K562 (cell line): ENCODE data around the gene FCAR. TPM values are rescaled to one million over a fixed set of nuclear protein-coding genes. Genes with fewer than 3 reads are reported as not detected.

Experiments used
- ARID4B ChIP-seq: sonication (generic); formaldehyde crosslinking; IDR thresholded peaks from 2 replicates; pipeline ENCODE4 v1.8.0; 2022; ENCODE audit warnings: mild to moderate bottlenecking, missing genetic modification reagents
- ATF1 ChIP-seq, 2 experiments: fragments of 450-650 bp in 1 of 2; IDR thresholded peaks; 2 replicates each; pipeline ENCODE4 v1.6.1; 2016; ENCODE audit warnings: missing compliant biosample characterization in 1 of 2, missing genetic modification characterization in 1 of 2
- ELF2 ChIP-seq: fragments of 250-450 bp; sonication (Bioruptor Pico); IDR thresholded peaks from 2 replicates; pipeline ENCODE4 v1.5.0; 2021; ENCODE audit warnings: mild to moderate bottlenecking
- GABPA ChIP-seq: fragments of 200-800 bp; sonication (Bioruptor generic); conservative IDR thresholded peaks from 2 replicates; pipeline ENCODE4 v1.6.1; 2016; ENCODE audit warnings: low read depth, missing genetic modification characterization, missing compliant biosample characterization
- HDAC6 ChIP-seq: IDR thresholded peaks from 2 replicates; pipeline ENCODE4 v1.6.1; 2012; ENCODE audit warnings: low read depth, mild to moderate bottlenecking, control low read depth, inconsistent platforms, low read length, moderate library complexity
- KDM5B ChIP-seq: fragments of 200-600 bp; sonication (generic); IDR thresholded peaks from 2 replicates; pipeline ENCODE4 v1.6.1; 2012; ENCODE audit warnings: low read depth, mild to moderate bottlenecking, moderate library complexity, low read length, control low read depth, inconsistent platforms; ENCODE audit not compliant: insufficient replicate concordance
- MIER1 ChIP-seq: fragments of 450-650 bp; IDR thresholded peaks from 2 replicates; pipeline ENCODE4 v1.6.1; 2016; ENCODE audit warnings: antibody characterized with exemption, mild to moderate bottlenecking, low read depth
- NFIC ChIP-seq: fragments of 450-650 bp; IDR thresholded peaks from 2 replicates; pipeline ENCODE4 v1.6.1; 2017; ENCODE audit warnings: mild to moderate bottlenecking, inconsistent platforms
- PHF20 ChIP-seq: fragments of 450-650 bp; IDR thresholded peaks from 2 replicates; pipeline ENCODE4 v1.6.1; 2018; ENCODE audit not compliant: partially characterized antibody
- RBFOX2 ChIP-seq: fragments of 200-400 bp; formaldehyde crosslinking; IDR thresholded peaks from 2 replicates; pipeline ENCODE4 v1.6.1; 2017; ENCODE audit warnings: low read depth, mild to moderate bottlenecking, low read length, moderate library complexity
- RBM17 ChIP-seq: fragments of 200-400 bp; formaldehyde crosslinking; IDR thresholded peaks from 2 replicates; pipeline ENCODE4 v1.6.1; 2017; ENCODE audit warnings: low read depth, mild to moderate bottlenecking, low read length, borderline replicate concordance
- RBM25 ChIP-seq: fragments of 200-400 bp; formaldehyde crosslinking; IDR thresholded peaks from 2 replicates; pipeline ENCODE4 v1.6.1; 2018; ENCODE audit warnings: low read length, low read depth, moderate library complexity; ENCODE audit not compliant: severe bottlenecking
- TAF1 ChIP-seq: IDR thresholded peaks from 2 replicates; pipeline ENCODE4 v1.6.1; 2011; ENCODE audit warnings: mild to moderate bottlenecking, low read length, moderate library complexity; ENCODE audit not compliant: insufficient read depth, control insufficient read depth, severe bottlenecking; ENCODE audit errors: extremely low read depth
- TAL1 ChIP-seq: fragments of 450-650 bp; IDR thresholded peaks from 2 replicates; pipeline ENCODE4 v1.6.1; 2016; ENCODE audit warnings: mild to moderate bottlenecking
- ZBTB11 ChIP-seq, 3 experiments: fragments of 200-800 bp in 1 of 3; fragments of 250-450 bp in 1 of 3; fragments of 450-650 bp in 1 of 3; sonication (Bioruptor Pico) in 1 of 3; sonication (Bioruptor generic) in 1 of 3; formaldehyde crosslinking in 1 of 3; IDR thresholded peaks; 2 replicates each; pipeline versions ENCODE4 v1.6.1 to v1.8.0; 2016 to 2022; ENCODE audit warnings: mild to moderate bottlenecking in 2 of 3, missing genetic modification characterization in 2 of 3, missing compliant biosample characterization in 1 of 3, moderate library complexity in 1 of 3
- ZNF12 ChIP-seq: sonication (generic); formaldehyde crosslinking; IDR thresholded peaks from 2 replicates; pipeline ENCODE4 v1.4.0; 2020; ENCODE audit warnings: mild to moderate bottlenecking, missing genetic modification reagents
- polyA plus RNA-seq, 8 experiments: library from polyadenylated mRNA; depleted of rRNA in 4 of 8; stranded (reverse) in 5 of 8; unstranded in 3 of 8; fragments of >200 nt; fragmentation: Nextera tagmentation in 2 of 8; fragmentation: Illumina TruSeq in 1 of 8; extraction: Ambion mirVana in 2 of 8; extraction: Trizol in 1 of 8; gene quantifications; 2 replicates each; pipeline versions ENCODE4 v1.2.1 to v1.2.3, GENCODE V29; 2011 to 2014; ENCODE audit warnings: inconsistent platforms in 1 of 8, missing spikeins in 1 of 8
- total RNA-seq, 7 experiments: library from RNA; depleted of rRNA in 6 of 7; stranded (reverse); fragments of >200 nt in 6 of 7; fragmentation: Illumina TruSeq in 2 of 7; extraction: Trizol in 2 of 7; gene quantifications; 2 replicates each; pipeline versions ENCODE4 v1.2.1 to v1.2.3, GENCODE V29; 2011 to 2021; ENCODE audit warnings: low replicate concordance in 1 of 7

FCAR gene
- total and polyA plus RNA-seq, 9 of the 15 experiments (the other 6 are each of a cell fraction or from before 2014, with no cell fraction given), result not detected

GRCh38 chr19:54905803-54906511, 31.9 kb downstream of the FCAR start, which contains the start of gene NCR1 (continued):
- TF ChIP-seq TAL1 (no peak), ELF2 (CRISPR knock-in tag) (0 out of 2 replicates have a peak, but pooled peaks have one; percentile 14), GABPA (peak; percentile 68), RBM17 (no peak), RBFOX2 (peak; percentile 80), TAF1 (no peak), RBM25 (no peak), MIER1 (no peak), ZBTB11 (CRISPR knock-in tag; IDR thresholded peaks at IDR 0.05) (peak in 1 of 3 experiments; percentile 61; a peak in 2 of 6 replicates), KDM5B (peak; percentile 40), ATF1 (CRISPR knock-in tag; IDR thresholded peaks at IDR 0.05) (no peak), ATF1 (tag; IDR thresholded peaks at IDR 0.05) (0 out of 2 replicates have a peak, but pooled peaks have one; percentile 17), HDAC6 (no peak), ZNF12 (CRISPR knock-in tag) (no peak), PHF20 (peak; percentile 74), ARID4B (CRISPR knock-in tag) (peak; percentile 47; the same call in 1 of the 2 replicates), NFIC (no peak)
